ENCODE measurements around the gene PEX10.

GRCh38 chr1:2409745-2410144 is 2.6 kb downstream of the PEX10 start:
- no peak for TF ChIP-seq CTCF (IDR thresholded peaks at IDR 0.05; ENCODE audit: poor library complexity)
- TF ChIP-seq EZH2 (IDR thresholded peaks at IDR 0.05; ENCODE audit: borderline replicate concordance) = no peak
- TF ChIP-seq EZH2phosphoT487 (IDR thresholded peaks at IDR 0.05; ENCODE audit: low read depth, severe bottlenecking, unreplicated experiment) = no peak

Data from hepatocyte (in vitro differentiated cells).